ENCODE data around the gene TMEM11. TPM values are rescaled to one million over a fixed set of nuclear protein-coding genes. Genes with fewer than 3 reads are reported as not detected.

The TMEM11 gene
- total and polyA plus RNA-seq, 2 of the 8 experiments (the other 6 are each of a cell fraction or from before 2014, with no cell fraction given): 33.3 to 90.4 TPM

- no peak for TF ChIP-seq RFX5 (IDR thresholded peaks at IDR 0.05; ENCODE audit: borderline replicate concordance, low read depth, low read length)
- TF ChIP-seq E2F6 (IDR thresholded peaks at IDR 0.05): no peak
- no peak for TF ChIP-seq HDAC6 (IDR thresholded peaks at IDR 0.05; ENCODE audit: low read depth, low read length)
- TF ChIP-seq HDAC2 (IDR thresholded peaks at IDR 0.05; ENCODE audit: borderline replicate concordance in 1 of 2, low read depth in 2 of 2, low read length in 2 of 2): no peak
These were observed 36.2 kb upstream of the TMEM11 start (continued) for GRCh38 chr17:21249920-21250703.

All from H1 (cell line).